GM23338 (cell line): ENCODE data around the gene FKRP. TPM values are rescaled to one million over a fixed set of nuclear protein-coding genes. Genes with fewer than 3 reads are reported as not detected.

ENCODE experiments used
- ATAC-seq: fragments of 200-7000 bp; cut with Tn5 transposase; 3 replicates; pipeline ENCODE4 v1.9.1; 2020
- DNase-seq: peaks from one replicate; pipeline ENCODE4 v3.0.0-alpha.2; 2015; ENCODE audit warnings: low spot score
- H2AFZ ChIP-seq: fragments of 200-600 bp; sonication (generic); 2 replicates; pipeline ENCODE4 v1.8.0; 2016; ENCODE audit warnings: antibody characterized with exemption, mild to moderate bottlenecking, moderate library complexity
- H3F3A ChIP-seq: fragments of 200-600 bp; sonication (generic); replicated peaks from 2 replicates; pipeline ENCODE4 v1.8.0; 2017; ENCODE audit warnings: antibody characterized with exemption, mixed run types, low read depth
- H3K27ac ChIP-seq: fragments of 200-600 bp; sonication (generic); 2 replicates; pipeline ENCODE4 v1.6.1; 2016; ENCODE audit warnings: low read depth
- H3K27me3 ChIP-seq: fragments of 200-600 bp; sonication (generic); 2 replicates; pipeline ENCODE4 v1.8.0; 2016; ENCODE audit warnings: mild to moderate bottlenecking, mixed run types, moderate library complexity; ENCODE audit not compliant: insufficient read depth
- H3K36me3 ChIP-seq: fragments of 200-600 bp; sonication (generic); 2 replicates; pipeline ENCODE4 v1.8.0; 2016; ENCODE audit warnings: mild to moderate bottlenecking; ENCODE audit not compliant: insufficient read depth
- H3K4me1 ChIP-seq: fragments of 200-600 bp; sonication (generic); 2 replicates; pipeline ENCODE4 v1.8.0; 2016; ENCODE audit warnings: mild to moderate bottlenecking, moderate library complexity; ENCODE audit not compliant: insufficient read depth
- H3K4me2 ChIP-seq: fragments of 200-600 bp; sonication (generic); 2 replicates; pipeline ENCODE4 v1.7.1; 2017; ENCODE audit warnings: mixed run types
- H3K4me3 ChIP-seq: fragments of 200-600 bp; sonication (generic); 2 replicates; pipeline ENCODE4 v1.6.1; 2016; ENCODE audit warnings: mixed run types
- H3K79me2 ChIP-seq: fragments of 200-600 bp; sonication (generic); replicated peaks from 2 replicates; pipeline ENCODE4 v1.8.0; 2017; ENCODE audit warnings: mild to moderate bottlenecking; ENCODE audit not compliant: insufficient read depth
- H3K9me2 ChIP-seq: fragments of 200-600 bp; sonication (generic); 2 replicates; pipeline ENCODE4 v1.8.0; 2017; ENCODE audit not compliant: insufficient read depth
- H4K20me1 ChIP-seq: fragments of 200-600 bp; sonication (generic); replicated peaks from 2 replicates; pipeline ENCODE4 v1.8.0; 2017; ENCODE audit warnings: mild to moderate bottlenecking; ENCODE audit not compliant: insufficient read depth
- H3K27ac Mint-ChIP-seq: 2 replicates; pipeline ENCODE4 v1.8.0; 2020; ENCODE audit warnings: inconsistent platforms, mild to moderate bottlenecking, moderate library complexity, mixed read lengths
- H3K27me3 Mint-ChIP-seq: 3 replicates; pipeline ENCODE4 v1.8.0; 2022; ENCODE audit warnings: low read depth, mild to moderate bottlenecking, moderate library complexity, mixed read lengths, inconsistent platforms; ENCODE audit not compliant: insufficient read depth, poor library complexity
- H3K36me3 Mint-ChIP-seq: 3 replicates; pipeline ENCODE4 v1.8.0; 2021; ENCODE audit warnings: low read depth, mild to moderate bottlenecking, inconsistent platforms, moderate library complexity, mixed read lengths
- H3K4me1 Mint-ChIP-seq: 3 replicates; pipeline ENCODE4 v1.8.0; 2020; ENCODE audit warnings: mild to moderate bottlenecking, inconsistent platforms, mixed read lengths
- H3K4me3 Mint-ChIP-seq: 3 replicates; pipeline ENCODE4 v1.8.0; 2021; ENCODE audit warnings: moderate library complexity, mild to moderate bottlenecking, inconsistent platforms, mixed read lengths
- H3K9me3 Mint-ChIP-seq: 3 replicates; pipeline ENCODE4 v1.8.0; 2020; ENCODE audit warnings: moderate library complexity, mild to moderate bottlenecking, inconsistent platforms, mixed read lengths
- CREB1 ChIP-seq: fragments of 250-450 bp; sonication (Bioruptor Pico); IDR thresholded peaks from 2 replicates; pipeline ENCODE4 v1.5.0; 2020; ENCODE audit warnings: low read depth, mild to moderate bottlenecking, moderate library complexity
- EZH2 ChIP-seq: fragments of 200-600 bp; sonication (generic); IDR thresholded peaks from one replicate; pipeline ENCODE4 v1.8.0; 2017; ENCODE audit warnings: antibody characterized with exemption, mild to moderate bottlenecking, low read depth; ENCODE audit not compliant: unreplicated experiment
- EZH2phosphoT487 ChIP-seq: fragments of 200-600 bp; sonication (generic); IDR thresholded peaks from one replicate; pipeline ENCODE4 v1.8.1; 2018; ENCODE audit warnings: antibody characterized with exemption; ENCODE audit not compliant: unreplicated experiment
- POLR2AphosphoS5 ChIP-seq: IDR thresholded peaks from 2 replicates; pipeline ENCODE4 v1.6.1; 2016; ENCODE audit warnings: antibody characterized with exemption, low read depth
- REST ChIP-seq: IDR thresholded peaks from one replicate; pipeline ENCODE4 v1.6.1; 2018; ENCODE audit warnings: antibody characterized with exemption; ENCODE audit not compliant: unreplicated experiment
- STAT1 ChIP-seq: IDR thresholded peaks from one replicate; pipeline ENCODE4 v1.6.1; 2016; ENCODE audit warnings: antibody characterized with exemption; ENCODE audit not compliant: unreplicated experiment
- ZNF114 ChIP-seq: fragments of 250-450 bp; sonication (Bioruptor Pico); IDR thresholded peaks from 2 replicates; pipeline ENCODE4 v1.5.0; 2020; ENCODE audit warnings: mild to moderate bottlenecking, moderate library complexity
- ZNF331 ChIP-seq: fragments of 250-450 bp; sonication (Bioruptor Pico); IDR thresholded peaks from 2 replicates; pipeline ENCODE4 v1.5.0; 2020; ENCODE audit warnings: low read depth, mild to moderate bottlenecking, moderate library complexity
- ZNF462 ChIP-seq: fragments of 250-450 bp; sonication (Bioruptor Pico); IDR thresholded peaks from 2 replicates; pipeline ENCODE4 v1.5.0; 2020; ENCODE audit warnings: mild to moderate bottlenecking, moderate library complexity
- polyA plus RNA-seq: library from polyadenylated mRNA; unstranded; fragments of >200 nt; fragmentation: Nextera tagmentation; extraction: Ambion mirVana; gene quantifications from 2 replicates; pipeline ENCODE4 v1.2.1, GENCODE V29; 2016
- total RNA-seq: library from RNA; depleted of rRNA; stranded (reverse); fragments of >200 nt; shearing (Covaris generic); gene quantifications from 2 replicates; pipeline ENCODE4 v1.2.3, GENCODE V29; 2014
- TF ChIP-seq, protein P1 (sequence below), 2 experiments: fragments of 200-600 bp in 1 of 2; sonication (generic) in 1 of 2; conservative IDR thresholded peaks; 2 replicates each; pipeline versions ENCODE4 v1.5.1 to v1.6.1; 2016 to 2017; ENCODE audit warnings: antibody characterized with exemption in 2 of 2, low read depth in 2 of 2, mild to moderate bottlenecking in 2 of 2, moderate library complexity in 1 of 2

The FKRP gene
- total and polyA plus RNA-seq, 2 experiments from 2014 or later, result 11.5 to 31.9 TPM

- H3K36me3 Mint-ChIP-seq, result peaks cover 11% of the 10 kb centered on the region
- H3K27ac Mint-ChIP-seq, result no peak overlapping the region
- peaks cover 5% of the 10 kb centered on the region; the same call in 1 of the 2 replicates for H3K4me1 ChIP-seq
- no peak overlapping the region for H3K27ac ChIP-seq
- no peak overlapping the region for H3K4me3 Mint-ChIP-seq
- H3K27me3 Mint-ChIP-seq, result peaks cover 8% of the 10 kb centered on the region
- no peaks in the 10 kb centered on the region; the same call in 1 of the 2 replicates for H3F3A ChIP-seq
- no peak overlapping the region for H3K4me3 ChIP-seq
- peaks cover 11% of the 10 kb centered on the region for H3K4me1 Mint-ChIP-seq
- no peaks in the 10 kb centered on the region; the same call in 1 of the 2 replicates for H3K36me3 ChIP-seq
- no peaks in the 10 kb centered on the region; the same call in 2 of the 3 replicates for H3K9me3 Mint-ChIP-seq
- H3K79me2 ChIP-seq, result no peaks in the 10 kb centered on the region
- no peak overlapping the region for H2AFZ ChIP-seq
- TF ChIP-seq EZH2phosphoT487 (no peak), CREB1 (CRISPR knock-in tag) (no peak), EZH2 (no peak), REST (no peak), POLR2AphosphoS5 (no peak), ZNF114 (CRISPR knock-in tag) (no peak), ZNF331 (CRISPR knock-in tag) (no peak), STAT1 (no peak)
- TF ChIP-seq, protein P1, sequence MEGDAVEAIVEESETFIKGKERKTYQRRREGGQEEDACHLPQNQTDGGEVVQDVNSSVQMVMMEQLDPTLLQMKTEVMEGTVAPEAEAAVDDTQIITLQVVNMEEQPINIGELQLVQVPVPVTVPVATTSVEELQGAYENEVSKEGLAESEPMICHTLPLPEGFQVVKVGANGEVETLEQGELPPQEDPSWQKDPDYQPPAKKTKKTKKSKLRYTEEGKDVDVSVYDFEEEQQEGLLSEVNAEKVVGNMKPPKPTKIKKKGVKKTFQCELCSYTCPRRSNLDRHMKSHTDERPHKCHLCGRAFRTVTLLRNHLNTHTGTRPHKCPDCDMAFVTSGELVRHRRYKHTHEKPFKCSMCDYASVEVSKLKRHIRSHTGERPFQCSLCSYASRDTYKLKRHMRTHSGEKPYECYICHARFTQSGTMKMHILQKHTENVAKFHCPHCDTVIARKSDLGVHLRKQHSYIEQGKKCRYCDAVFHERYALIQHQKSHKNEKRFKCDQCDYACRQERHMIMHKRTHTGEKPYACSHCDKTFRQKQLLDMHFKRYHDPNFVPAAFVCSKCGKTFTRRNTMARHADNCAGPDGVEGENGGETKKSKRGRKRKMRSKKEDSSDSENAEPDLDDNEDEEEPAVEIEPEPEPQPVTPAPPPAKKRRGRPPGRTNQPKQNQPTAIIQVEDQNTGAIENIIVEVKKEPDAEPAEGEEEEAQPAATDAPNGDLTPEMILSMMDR (conservative IDR thresholded peaks at IDR 0.05; ENCODE audit: low read depth in 2 of 2), result no peak
- no peaks in the 10 kb centered on the region; the same call in none of the 2 replicates for H4K20me1 ChIP-seq
- H3K27me3 ChIP-seq, result no peaks in the 10 kb centered on the region
- no peaks in the 10 kb centered on the region for H3K9me2 ChIP-seq
- ATAC-seq, result no peak
- DNase-seq, result no peak
- no peak overlapping the region for H3K4me2 ChIP-seq
Observed at GRCh38 chr19:46762245-46762890, 16.5 kb downstream of the FKRP start.

DNA sequence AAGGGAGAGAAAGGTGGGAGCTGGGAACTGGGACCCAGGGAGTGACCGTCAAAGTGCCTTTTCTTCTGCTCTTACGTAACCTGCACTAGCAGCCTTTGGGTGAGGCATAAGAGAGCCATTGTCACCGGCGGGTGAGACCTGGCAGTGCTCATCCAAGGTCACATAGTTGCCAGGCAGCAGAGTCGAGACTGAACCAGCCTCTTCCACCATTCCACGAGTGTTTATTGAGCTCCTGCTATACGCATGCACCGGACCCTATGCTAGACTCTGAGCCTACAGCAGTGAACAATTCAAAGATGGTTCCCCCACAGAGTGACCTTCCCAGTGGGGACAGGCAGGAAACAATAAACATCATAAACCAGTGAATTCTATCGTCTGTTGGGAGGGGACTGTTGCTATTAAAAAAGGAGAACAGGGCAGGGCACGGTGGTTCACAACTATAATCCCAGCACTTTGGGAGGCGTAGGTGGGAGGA lies 19.0 kb downstream of the FKRP start:
- H3K36me3 Mint-ChIP-seq, result no peaks in the 10 kb centered on the region
- Histone ChIP-seq H3F3A (no peaks in the 10 kb centered on the region; the same call in 1 of the 2 replicates), H3K27ac (no peak overlapping the region), H3K36me3 (no peaks in the 10 kb centered on the region), H4K20me1 (no peaks in the 10 kb centered on the region; the same call in 1 of the 2 replicates), H3K4me2 (no peak overlapping the region), H3K79me2 (no peaks in the 10 kb centered on the region), H3K4me1 (peaks cover 2% of the 10 kb centered on the region; the same call in 1 of the 2 replicates), H3K27me3 (no peaks in the 10 kb centered on the region), H3K4me3 (no peak overlapping the region), H2AFZ (no peak overlapping the region), H3K9me2 (no peaks in the 10 kb centered on the region)
- no peak overlapping the region for H3K27ac Mint-ChIP-seq
- H3K4me1 Mint-ChIP-seq, result peaks cover 3% of the 10 kb centered on the region
- no peak for ATAC-seq
- peaks cover 8% of the 10 kb centered on the region for H3K27me3 Mint-ChIP-seq
- DNase-seq, result no peak
- no peak overlapping the region for H3K4me3 Mint-ChIP-seq
- H3K9me3 Mint-ChIP-seq, result no peaks in the 10 kb centered on the region
- TF ChIP-seq ZNF462 (CRISPR knock-in tag), result no peak
